Astrocyte (in vitro differentiated cells and primary cell): ENCODE measurements around the gene CD4. TPM values are rescaled to one million over a fixed set of nuclear protein-coding genes. Genes with fewer than 3 reads are reported as not detected.

ENCODE experiments used
- DNase-seq: peaks from one replicate; pipeline ENCODE4 v3.0.0-alpha.2; 2010; ENCODE audit warnings: low read depth
- FAIRE-seq: peaks from 2 replicates; lab custom pipeline; 2011; peaks lifted over from hg19 to GRCh38; lab: Jason Lieb, UNC
- H2AFZ ChIP-seq: 2 replicates; pipeline ENCODE4 v1.6.0; 2012; ENCODE audit warnings: low read depth, low read length, inconsistent platforms
- H3K27ac ChIP-seq: 2 replicates; pipeline ENCODE4 v1.5.1; 2011; ENCODE audit warnings: low read depth, low read length, inconsistent platforms
- H3K27me3 ChIP-seq: 2 replicates; pipeline ENCODE4 v1.6.0; 2011; ENCODE audit warnings: low read length, inconsistent platforms; ENCODE audit not compliant: insufficient read depth
- H3K36me3 ChIP-seq: 2 replicates; pipeline ENCODE4 v1.5.1; 2011; ENCODE audit warnings: low read length, inconsistent platforms; ENCODE audit not compliant: insufficient read depth
- H3K4me1 ChIP-seq: 2 replicates; pipeline ENCODE4 v1.5.1; 2011; ENCODE audit warnings: low read length, inconsistent platforms; ENCODE audit not compliant: insufficient read depth
- H3K4me2 ChIP-seq: 2 replicates; pipeline ENCODE4 v1.6.0; 2012; ENCODE audit warnings: low read length, inconsistent platforms
- H3K4me3 ChIP-seq: 2 replicates; pipeline ENCODE4 v1.5.1; 2011; ENCODE audit warnings: low read depth, mild to moderate bottlenecking, low read length, inconsistent platforms; ENCODE audit not compliant: insufficient read depth
- H3K79me2 ChIP-seq: 2 replicates; pipeline ENCODE4 v1.6.0; 2012; ENCODE audit warnings: mild to moderate bottlenecking, low read length, inconsistent platforms; ENCODE audit not compliant: insufficient read depth
- H3K9ac ChIP-seq: 2 replicates; pipeline ENCODE4 v1.6.0; 2012; ENCODE audit warnings: mild to moderate bottlenecking, low read length, inconsistent platforms
- H3K9me3 ChIP-seq: 2 replicates; pipeline ENCODE4 v1.5.1; 2012; ENCODE audit warnings: low read depth, mild to moderate bottlenecking, low read length, inconsistent platforms; ENCODE audit not compliant: insufficient read depth
- H4K20me1 ChIP-seq: 2 replicates; pipeline ENCODE4 v1.6.0; 2012; ENCODE audit warnings: low read length, inconsistent platforms; ENCODE audit not compliant: insufficient read depth
- H3K27ac Mint-ChIP-seq: one replicate; pipeline ENCODE4 v1.8.0; 2021; ENCODE audit warnings: mild to moderate bottlenecking, mixed read lengths; ENCODE audit not compliant: unreplicated experiment
- H3K27me3 Mint-ChIP-seq: one replicate; pipeline ENCODE4 v1.8.0; 2021; ENCODE audit warnings: low read depth, mixed read lengths; ENCODE audit not compliant: unreplicated experiment
- H3K36me3 Mint-ChIP-seq: one replicate; pipeline ENCODE4 v1.8.0; 2021; ENCODE audit warnings: low read depth, mixed read lengths; ENCODE audit not compliant: unreplicated experiment
- H3K4me1 Mint-ChIP-seq: one replicate; pipeline ENCODE4 v1.8.0; 2021; ENCODE audit warnings: low read depth, mixed read lengths; ENCODE audit not compliant: unreplicated experiment
- H3K4me3 Mint-ChIP-seq: one replicate; pipeline ENCODE4 v1.8.0; 2021; ENCODE audit warnings: mild to moderate bottlenecking, moderate library complexity, mixed read lengths; ENCODE audit not compliant: unreplicated experiment
- H3K9me3 Mint-ChIP-seq: one replicate; pipeline ENCODE4 v1.8.0; 2021; ENCODE audit warnings: mild to moderate bottlenecking, mixed read lengths; ENCODE audit not compliant: unreplicated experiment
- EZH2 ChIP-seq: IDR thresholded peaks from 2 replicates; pipeline ENCODE4 v1.6.1; 2012; ENCODE audit warnings: mild to moderate bottlenecking, low read length, inconsistent platforms; ENCODE audit not compliant: insufficient read depth
- total RNA-seq: library from RNA; stranded (reverse); gene quantifications from 2 replicates; pipeline ENCODE4 v1.2.1, GENCODE V29; 2021
- TF ChIP-seq, protein P1 (sequence below): IDR thresholded peaks from 2 replicates; pipeline ENCODE4 v1.5.1; 2011; ENCODE audit warnings: low read depth, mild to moderate bottlenecking, inconsistent platforms, low read length, moderate library complexity; ENCODE audit not compliant: insufficient read depth

CD4 gene
- total RNA-seq, 1 donor from 2014 or later, result 0.54 TPM

DNA sequence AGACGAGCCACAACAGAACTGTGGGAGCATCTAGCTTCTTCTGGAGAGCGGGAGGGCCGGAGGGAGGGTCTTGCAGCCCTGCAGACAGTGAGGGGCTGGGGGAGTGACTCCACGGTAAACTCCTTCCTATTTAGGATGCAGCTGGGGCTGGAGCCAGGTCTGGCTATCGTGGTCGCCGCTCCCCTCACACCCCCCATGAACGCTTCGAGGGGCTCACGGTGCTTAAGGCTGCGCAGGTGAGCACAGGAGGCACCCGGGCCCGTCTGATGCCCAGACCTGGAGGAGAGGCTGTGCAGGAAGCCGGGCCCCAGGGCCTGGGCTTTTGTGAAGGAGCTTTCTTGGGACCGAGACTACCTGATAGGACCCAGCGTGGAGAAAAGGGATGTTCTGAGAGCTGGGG is 47.5 kb downstream of the CD4 start:
- H3K36me3 Mint-ChIP-seq, result peaks cover 7% of the 10 kb centered on the region
- H3K4me1 Mint-ChIP-seq, result no peaks in the 10 kb centered on the region
- FAIRE-seq, result no peak

DNA sequence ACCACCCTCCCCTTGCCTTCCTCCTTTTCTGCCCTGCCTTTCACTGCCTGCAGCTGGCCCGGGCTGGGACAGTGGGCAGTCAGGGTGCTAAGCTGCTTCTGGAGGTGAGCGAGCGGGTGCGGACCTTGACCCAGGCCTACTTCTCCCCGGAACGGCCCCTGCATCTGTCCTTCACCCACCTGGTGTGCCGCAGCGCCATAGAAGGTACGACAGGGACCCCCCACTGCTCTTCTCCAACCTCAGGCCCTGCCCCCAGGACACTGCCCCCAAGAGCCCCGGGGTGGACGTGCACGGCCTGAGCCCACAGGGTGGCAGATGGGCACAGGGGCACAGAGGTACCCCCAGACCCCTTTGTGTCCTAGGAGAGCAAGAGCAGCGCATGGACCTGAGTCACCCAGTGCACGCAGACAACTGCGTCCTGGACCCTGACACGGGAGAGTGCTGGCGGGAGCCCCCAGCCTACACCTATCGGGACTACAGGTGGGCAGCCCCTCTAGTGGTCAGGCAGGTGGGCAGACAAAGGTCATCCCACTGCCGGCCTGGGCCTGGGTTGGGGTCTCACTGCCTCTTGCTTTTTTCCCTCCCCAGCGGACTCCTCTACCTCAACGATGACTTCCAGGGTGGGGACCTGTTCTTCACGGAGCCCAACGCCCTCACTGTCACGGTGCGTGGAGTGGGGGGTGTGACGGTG is 48.2 kb downstream of the CD4 start:
- Mint-ChIP-seq H3K4me3 (no peak overlapping the region), H3K27me3 (no peaks in the 10 kb centered on the region), H3K9me3 (no peaks in the 10 kb centered on the region), H3K4me1 (no peaks in the 10 kb centered on the region), H3K27ac (no peak overlapping the region), H3K36me3 (peaks cover 7% of the 10 kb centered on the region)
- Histone ChIP-seq H3K36me3 (peaks cover 34% of the 10 kb centered on the region), H3K4me1 (no peaks in the 10 kb centered on the region), H3K4me2 (no peak overlapping the region), H3K4me3 (no peak overlapping the region), H3K9me3 (no peaks in the 10 kb centered on the region), H3K27me3 (no peaks in the 10 kb centered on the region), H3K79me2 (no peaks in the 10 kb centered on the region), H2AFZ (no peak overlapping the region), H3K9ac (no peak overlapping the region), H4K20me1 (peaks cover 25% of the 10 kb centered on the region), H3K27ac (no peak overlapping the region)
- no peak for TF ChIP-seq EZH2
- TF ChIP-seq, protein P1, sequence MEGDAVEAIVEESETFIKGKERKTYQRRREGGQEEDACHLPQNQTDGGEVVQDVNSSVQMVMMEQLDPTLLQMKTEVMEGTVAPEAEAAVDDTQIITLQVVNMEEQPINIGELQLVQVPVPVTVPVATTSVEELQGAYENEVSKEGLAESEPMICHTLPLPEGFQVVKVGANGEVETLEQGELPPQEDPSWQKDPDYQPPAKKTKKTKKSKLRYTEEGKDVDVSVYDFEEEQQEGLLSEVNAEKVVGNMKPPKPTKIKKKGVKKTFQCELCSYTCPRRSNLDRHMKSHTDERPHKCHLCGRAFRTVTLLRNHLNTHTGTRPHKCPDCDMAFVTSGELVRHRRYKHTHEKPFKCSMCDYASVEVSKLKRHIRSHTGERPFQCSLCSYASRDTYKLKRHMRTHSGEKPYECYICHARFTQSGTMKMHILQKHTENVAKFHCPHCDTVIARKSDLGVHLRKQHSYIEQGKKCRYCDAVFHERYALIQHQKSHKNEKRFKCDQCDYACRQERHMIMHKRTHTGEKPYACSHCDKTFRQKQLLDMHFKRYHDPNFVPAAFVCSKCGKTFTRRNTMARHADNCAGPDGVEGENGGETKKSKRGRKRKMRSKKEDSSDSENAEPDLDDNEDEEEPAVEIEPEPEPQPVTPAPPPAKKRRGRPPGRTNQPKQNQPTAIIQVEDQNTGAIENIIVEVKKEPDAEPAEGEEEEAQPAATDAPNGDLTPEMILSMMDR, result no peak
- FAIRE-seq, result no peak
- DNase-seq, result no peak

More for the DNA sequence above, 47.5 kb downstream of the CD4 start:
- Mint-ChIP-seq H3K9me3 (no peaks in the 10 kb centered on the region), H3K27ac (no peak overlapping the region), H3K4me3 (no peak overlapping the region), H3K27me3 (no peaks in the 10 kb centered on the region)
- H3K36me3 ChIP-seq, result peaks cover 35% of the 10 kb centered on the region
- no peaks in the 10 kb centered on the region for H3K9me3 ChIP-seq
- H3K27me3 ChIP-seq, result no peaks in the 10 kb centered on the region
- H3K27ac ChIP-seq, result no peak overlapping the region
- no peak overlapping the region for H2AFZ ChIP-seq
- H4K20me1 ChIP-seq, result peaks cover 24% of the 10 kb centered on the region
- no peak overlapping the region for H3K4me3 ChIP-seq
- TF ChIP-seq, protein P1, result no peak
- no peak for TF ChIP-seq EZH2
- DNase-seq, result no peak
- no peaks in the 10 kb centered on the region for H3K4me1 ChIP-seq
- H3K4me2 ChIP-seq, result no peak overlapping the region
- no peak overlapping the region for H3K9ac ChIP-seq
- H3K79me2 ChIP-seq, result no peaks in the 10 kb centered on the region

DNA sequence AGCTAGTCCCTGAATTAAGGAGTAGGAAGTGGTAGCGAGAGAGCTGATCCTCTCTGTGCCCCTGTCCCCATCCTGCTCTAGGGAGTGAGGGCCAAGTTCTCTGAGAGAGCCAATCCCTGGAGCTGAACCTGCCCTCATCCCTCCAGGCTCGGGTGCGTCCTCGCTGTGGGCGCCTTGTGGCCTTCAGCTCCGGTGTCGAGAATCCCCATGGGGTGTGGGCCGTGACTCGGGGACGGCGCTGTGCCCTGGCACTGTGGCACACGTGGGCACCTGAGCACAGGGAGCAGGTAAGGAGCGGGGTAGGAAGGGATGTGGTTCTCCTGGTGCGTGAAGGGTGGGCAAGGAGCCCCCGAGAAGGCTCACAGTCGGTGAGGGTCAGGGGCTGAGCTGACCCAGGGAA is 49.5 kb downstream of the CD4 start:
- FAIRE-seq, result no peak
- Histone ChIP-seq H3K9me3 (no peaks in the 10 kb centered on the region), H3K4me2 (no peak overlapping the region), H3K36me3 (peaks cover 34% of the 10 kb centered on the region), H2AFZ (no peak overlapping the region), H4K20me1 (peaks cover 27% of the 10 kb centered on the region), H3K79me2 (no peaks in the 10 kb centered on the region), H3K27ac (no peak overlapping the region), H3K9ac (no peak overlapping the region), H3K4me3 (no peak overlapping the region), H3K27me3 (no peaks in the 10 kb centered on the region), H3K4me1 (no peaks in the 10 kb centered on the region)
- H3K4me1 Mint-ChIP-seq, result no peaks in the 10 kb centered on the region
- DNase-seq, result no peak
- H3K4me3 Mint-ChIP-seq, result no peak overlapping the region
- H3K9me3 Mint-ChIP-seq, result no peaks in the 10 kb centered on the region
- no peak overlapping the region for H3K27ac Mint-ChIP-seq
- H3K36me3 Mint-ChIP-seq, result peaks cover 11% of the 10 kb centered on the region
- H3K27me3 Mint-ChIP-seq, result no peaks in the 10 kb centered on the region
- TF ChIP-seq EZH2, result no peak
- TF ChIP-seq, protein P1, result no peak
